ENCODE results near the gene ACER2. TPM values are rescaled to one million over a fixed set of nuclear protein-coding genes. Genes with fewer than 3 reads are reported as not detected.
A peak's percentile ranks its signal among the peaks of the same experiment; 100 is the strongest.

The ACER2 gene
- polyA plus RNA-seq, 1 donor (not counting 4 experiments of a cell fraction or from before 2014, with no cell fraction given): 4.2 TPM

- peak overlapping the region; percentile 76 to 98 (median 95) for H3K4me3 ChIP-seq (ENCODE audit: control insufficient read depth in 2 of 3, extremely low read depth in 1 of 3, insufficient read depth in 2 of 3, low read depth in 1 of 3, low read length in 3 of 3)
- H3K9ac ChIP-seq (ENCODE audit: control insufficient read depth, extremely low read depth, insufficient read depth, low read length): peak overlapping the region; percentile 98
- no peaks in the 10 kb centered on the region for H3K9me3 ChIP-seq (ENCODE audit: control insufficient read depth, low read depth, low read length)
- H3K36me3 ChIP-seq (ENCODE audit: control insufficient read depth in 2 of 2, extremely low read depth in 1 of 2, insufficient read depth in 2 of 2, low read length in 2 of 2): peaks cover 14 to 45% of the 10 kb centered on the region in 2 experiments
- peak overlapping the region; percentile 87 for H3K4me2 ChIP-seq (ENCODE audit: control insufficient read depth, extremely low read depth, insufficient read depth, low read depth, low read length)
- no peaks in the 10 kb centered on the region for H3K9me1 ChIP-seq (ENCODE audit: control insufficient read depth, extremely low read depth, insufficient read depth, low read length)
- H3K4me1 ChIP-seq (ENCODE audit: control insufficient read depth, extremely low read depth, insufficient read depth, low read length): peaks cover 29% of the 10 kb centered on the region
- FAIRE-seq: no peak
- peak overlapping the region; percentile 82 for H2AFZ ChIP-seq (ENCODE audit: control insufficient read depth, low read length)
- peak overlapping the region; percentile 92 for H3K27ac ChIP-seq (ENCODE audit: control insufficient read depth, insufficient read depth, low read length)
- H4K20me1 ChIP-seq (ENCODE audit: control insufficient read depth, extremely low read depth, insufficient read depth, low read length): peaks cover 17% of the 10 kb centered on the region
- no peak for DNase-seq (ENCODE audit: low read depth, low spot score)
- TF ChIP-seq EZH2 (IDR thresholded peaks at IDR 0.05; ENCODE audit: low read length): no peak
- TF ChIP-seq, protein P1, sequence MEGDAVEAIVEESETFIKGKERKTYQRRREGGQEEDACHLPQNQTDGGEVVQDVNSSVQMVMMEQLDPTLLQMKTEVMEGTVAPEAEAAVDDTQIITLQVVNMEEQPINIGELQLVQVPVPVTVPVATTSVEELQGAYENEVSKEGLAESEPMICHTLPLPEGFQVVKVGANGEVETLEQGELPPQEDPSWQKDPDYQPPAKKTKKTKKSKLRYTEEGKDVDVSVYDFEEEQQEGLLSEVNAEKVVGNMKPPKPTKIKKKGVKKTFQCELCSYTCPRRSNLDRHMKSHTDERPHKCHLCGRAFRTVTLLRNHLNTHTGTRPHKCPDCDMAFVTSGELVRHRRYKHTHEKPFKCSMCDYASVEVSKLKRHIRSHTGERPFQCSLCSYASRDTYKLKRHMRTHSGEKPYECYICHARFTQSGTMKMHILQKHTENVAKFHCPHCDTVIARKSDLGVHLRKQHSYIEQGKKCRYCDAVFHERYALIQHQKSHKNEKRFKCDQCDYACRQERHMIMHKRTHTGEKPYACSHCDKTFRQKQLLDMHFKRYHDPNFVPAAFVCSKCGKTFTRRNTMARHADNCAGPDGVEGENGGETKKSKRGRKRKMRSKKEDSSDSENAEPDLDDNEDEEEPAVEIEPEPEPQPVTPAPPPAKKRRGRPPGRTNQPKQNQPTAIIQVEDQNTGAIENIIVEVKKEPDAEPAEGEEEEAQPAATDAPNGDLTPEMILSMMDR (optimal IDR thresholded peaks at IDR 0.05 in 1 of 3, IDR thresholded peaks at IDR 0.05 in 1 of 3, conservative IDR thresholded peaks at IDR 0.05 in 1 of 3; ENCODE audit: extremely low read depth in 1 of 3, insufficient read depth in 2 of 3, low read length in 3 of 3): no peak
- H3K27me3 ChIP-seq (ENCODE audit: control insufficient read depth, extremely low read depth, insufficient read depth, low read length): no peaks in the 10 kb centered on the region
- dilution Hi-C loops (cut with MboI; ENCODE audit: extremely low pct_ligation_motif_present, low sequenced_read_pairs): loop anchor here (10.0 kb wide), 1 partner anchor 75 kb away; no protein-coding TSS in a partner anchor
- peaks cover 37% of the 10 kb centered on the region for H3K79me2 ChIP-seq (ENCODE audit: control insufficient read depth, insufficient read depth, low read length)
Measured at GRCh38 chr9:19379697-19380046, 29.1 kb upstream of the ACER2 start.

GRCh38 chr9:19380826-19381075, 28.1 kb upstream of the ACER2 start:
- H3K9me1 ChIP-seq (ENCODE audit: control insufficient read depth, extremely low read depth, insufficient read depth, low read length): no peaks in the 10 kb centered on the region
- H3K4me1 ChIP-seq (ENCODE audit: control insufficient read depth, extremely low read depth, insufficient read depth, low read length): peaks cover 29% of the 10 kb centered on the region
- no peaks in the 10 kb centered on the region for H3K9me3 ChIP-seq (ENCODE audit: control insufficient read depth, low read depth, low read length)
- peak overlapping the region; percentile 42 for H2AFZ ChIP-seq (ENCODE audit: control insufficient read depth, low read length)
- H3K27ac ChIP-seq (ENCODE audit: control insufficient read depth, insufficient read depth, low read length): peak overlapping the region; percentile 92
- peak overlapping the region; percentile 98 for H3K9ac ChIP-seq (ENCODE audit: control insufficient read depth, extremely low read depth, insufficient read depth, low read length)
- FAIRE-seq: no peak
- DNase-seq (ENCODE audit: low read depth, low spot score): no peak
- peaks cover 37% of the 10 kb centered on the region for H3K79me2 ChIP-seq (ENCODE audit: control insufficient read depth, insufficient read depth, low read length)
- dilution Hi-C loops (cut with MboI; ENCODE audit: extremely low pct_ligation_motif_present, low sequenced_read_pairs): no loop called here
- H3K36me3 ChIP-seq (ENCODE audit: control insufficient read depth in 2 of 2, extremely low read depth in 1 of 2, insufficient read depth in 2 of 2, low read length in 2 of 2): peaks cover 8 to 35% of the 10 kb centered on the region in 2 experiments
- no peak for TF ChIP-seq EZH2 (IDR thresholded peaks at IDR 0.05; ENCODE audit: low read length)
- TF ChIP-seq, protein P1 (optimal IDR thresholded peaks at IDR 0.05 in 1 of 3, IDR thresholded peaks at IDR 0.05 in 1 of 3, conservative IDR thresholded peaks at IDR 0.05 in 1 of 3; ENCODE audit: extremely low read depth in 1 of 3, insufficient read depth in 2 of 3, low read length in 3 of 3): no peak
- no peaks in the 10 kb centered on the region for H3K27me3 ChIP-seq (ENCODE audit: control insufficient read depth, extremely low read depth, insufficient read depth, low read length)
- H3K4me3 ChIP-seq (ENCODE audit: control insufficient read depth in 2 of 3, extremely low read depth in 1 of 3, insufficient read depth in 2 of 3, low read depth in 1 of 3, low read length in 3 of 3): peak overlapping the region; percentile 76 to 98 (median 95)
- H3K4me2 ChIP-seq (ENCODE audit: control insufficient read depth, extremely low read depth, insufficient read depth, low read depth, low read length): peak overlapping the region; percentile 85
- H4K20me1 ChIP-seq (ENCODE audit: control insufficient read depth, extremely low read depth, insufficient read depth, low read length): peaks cover 15% of the 10 kb centered on the region

Measured in keratinocyte (primary cell).